ENCODE data around the gene RAB30. TPM values are rescaled to one million over a fixed set of nuclear protein-coding genes. Genes with fewer than 3 reads are reported as not detected.

Gene RAB30
- total RNA-seq, 1 donor from 2014 or later = 10.8 TPM

- Histone ChIP-seq H3K27ac (peak overlapping the region; percentile 46), H3K36me3 (no peaks in the 10 kb centered on the region), H3K4me3 (no peak overlapping the region), H3K4me1 (peaks cover 46% of the 10 kb centered on the region), H3K9me3 (no peaks in the 10 kb centered on the region), H3K27me3 (no peaks in the 10 kb centered on the region)
- DNase-seq (ENCODE audit: extremely low spot score in 2 of 2) = no peak
- intact Hi-C loops (cut with DNase I) = loop anchor here (10.0 kb wide), 1 partner anchor 52 kb away; no protein-coding TSS in a partner anchor
- no peak for TF ChIP-seq CTCF (IDR thresholded peaks at IDR 0.05)
- TF ChIP-seq POLR2A (IDR thresholded peaks at IDR 0.05) = no peak
- no peak for TF ChIP-seq POLR2AphosphoS5 (IDR thresholded peaks at IDR 0.05; ENCODE audit: insufficient read depth in 1 of 2, low read depth in 1 of 2)
Measured at GRCh38 chr11:83046621-83047172, 25.0 kb downstream of the RAB30 start.

DNA sequence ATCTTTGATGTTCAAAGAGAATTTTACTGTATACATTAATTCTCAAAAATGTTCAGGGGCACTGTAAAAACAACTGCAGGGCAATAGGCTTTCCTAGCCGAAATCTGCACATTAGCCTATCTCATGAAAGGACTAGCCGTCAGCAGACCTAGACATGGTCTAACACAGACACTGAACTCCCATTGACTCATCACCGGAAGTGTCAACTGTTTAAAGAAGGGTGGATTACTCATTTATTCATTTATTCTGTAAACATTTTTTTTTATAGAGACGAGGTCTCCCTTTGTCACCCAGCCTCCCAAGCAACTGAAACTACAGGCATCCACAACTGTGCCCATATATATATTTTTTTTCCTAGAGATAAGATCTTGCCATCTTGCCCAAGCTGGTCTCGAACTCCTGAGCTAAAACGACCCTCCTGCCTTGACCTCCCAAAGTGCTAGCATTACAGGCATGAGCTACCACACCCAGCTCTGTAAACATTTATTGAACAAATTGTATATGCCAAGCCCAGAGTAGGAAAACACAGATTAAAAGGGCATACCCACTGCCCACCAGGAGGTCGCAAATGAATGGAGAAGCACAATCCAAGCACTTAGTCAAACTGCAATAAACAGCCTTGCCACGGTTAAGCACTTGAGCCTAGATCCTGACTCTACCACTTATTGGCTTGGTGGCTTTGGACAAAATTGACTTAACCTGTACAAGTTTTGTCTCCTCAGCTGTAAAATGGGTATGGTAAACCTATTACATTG lies 26.6 kb downstream of the RAB30 start:
- H3K36me3 ChIP-seq = no peaks in the 10 kb centered on the region
- H3K4me1 ChIP-seq = peaks cover 40% of the 10 kb centered on the region
- intact Hi-C loops (cut with DNase I) = loop anchor here (10.0 kb wide), 1 partner anchor 50 kb away; no protein-coding TSS in a partner anchor
- TF ChIP-seq CTCF (IDR thresholded peaks at IDR 0.05) = no peak
- no peaks in the 10 kb centered on the region for H3K27me3 ChIP-seq
- no peak for DNase-seq (ENCODE audit: extremely low spot score in 2 of 2)
- H3K9me3 ChIP-seq = no peaks in the 10 kb centered on the region
- H3K27ac ChIP-seq = no peak overlapping the region
- H3K4me3 ChIP-seq = no peak overlapping the region

DNA sequence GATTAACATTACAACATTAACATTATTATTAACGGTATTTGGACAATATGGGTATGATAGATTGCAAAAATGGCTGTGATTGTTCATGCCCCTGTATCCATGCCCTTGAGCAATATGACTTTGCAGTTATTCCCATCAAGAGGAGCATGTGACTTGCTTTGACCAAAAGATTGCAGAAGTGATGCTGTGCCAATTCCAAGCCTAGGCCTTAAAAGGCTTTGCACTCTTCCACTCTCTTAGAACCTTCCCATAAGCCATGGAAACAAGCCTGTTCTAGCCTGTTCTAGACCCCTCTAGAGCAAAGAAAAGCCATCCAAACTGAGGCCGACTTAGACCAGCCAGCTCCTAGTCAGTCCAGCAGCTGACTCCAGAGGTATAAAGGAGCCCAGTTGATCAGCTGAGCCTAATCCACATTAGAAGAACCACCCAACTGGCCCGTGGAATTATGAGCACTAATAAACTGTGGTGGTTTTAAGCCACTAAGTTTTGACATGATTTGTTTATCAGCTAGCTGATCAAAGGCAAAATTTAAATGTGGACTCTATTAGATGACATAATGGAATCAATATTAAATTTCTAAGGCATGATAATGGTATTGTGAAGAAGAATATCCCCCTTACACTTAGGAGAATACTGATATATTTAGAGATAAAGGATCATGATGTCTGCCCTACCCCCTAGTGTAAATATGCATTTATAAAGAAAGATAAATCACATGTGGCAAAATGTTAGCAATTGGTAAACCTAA lies 28.6 kb downstream of the RAB30 start:
- TF ChIP-seq CTCF (IDR thresholded peaks at IDR 0.05) (no peak), POLR2A (IDR thresholded peaks at IDR 0.05) (no peak), POLR2AphosphoS5 (IDR thresholded peaks at IDR 0.05; ENCODE audit: insufficient read depth in 1 of 2, low read depth in 1 of 2) (no peak)
- no peak for DNase-seq (ENCODE audit: extremely low spot score in 2 of 2)
- H3K9me3 ChIP-seq = no peaks in the 10 kb centered on the region
- H3K4me1 ChIP-seq = peaks cover 37% of the 10 kb centered on the region
- intact Hi-C loops (cut with DNase I) = loop anchor here (10.0 kb wide), 1 partner anchor 48 kb away; no protein-coding TSS in a partner anchor
- no peak overlapping the region for H3K4me3 ChIP-seq
- H3K27ac ChIP-seq = peak overlapping the region; percentile 20
- H3K27me3 ChIP-seq = no peaks in the 10 kb centered on the region
- no peaks in the 10 kb centered on the region for H3K36me3 ChIP-seq

DNA sequence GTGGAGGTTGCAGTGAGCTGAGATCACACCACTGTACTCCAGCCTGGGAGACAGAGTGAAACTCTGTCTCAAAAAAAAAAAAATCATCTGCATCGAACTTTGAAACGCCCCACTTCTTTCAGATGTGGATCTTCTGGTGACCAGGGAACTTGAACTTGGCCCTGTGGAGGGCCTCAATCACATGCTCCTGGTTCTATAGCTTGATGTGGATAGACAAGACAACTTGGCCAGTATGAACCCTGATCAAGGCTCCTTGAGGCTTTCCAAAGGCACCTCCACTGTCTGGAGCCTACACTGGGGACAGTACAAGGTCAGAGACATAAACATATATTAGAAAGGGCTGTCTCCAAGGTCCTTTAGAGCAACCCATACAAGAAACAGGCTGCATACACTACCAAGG lies 30.6 kb downstream of the RAB30 start:
- Histone ChIP-seq H3K27ac (no peak overlapping the region), H3K27me3 (no peaks in the 10 kb centered on the region), H3K4me1 (peaks cover 32% of the 10 kb centered on the region), H3K4me3 (no peak overlapping the region), H3K9me3 (no peaks in the 10 kb centered on the region), H3K36me3 (no peaks in the 10 kb centered on the region)
- intact Hi-C loops (cut with DNase I) = loop anchor here (10.0 kb wide), 1 partner anchor 46 kb away; no protein-coding TSS in a partner anchor
- DNase-seq (ENCODE audit: extremely low spot score in 2 of 2) = no peak
- no peak for TF ChIP-seq POLR2A (IDR thresholded peaks at IDR 0.05)
- TF ChIP-seq CTCF (IDR thresholded peaks at IDR 0.05) = no peak
- TF ChIP-seq POLR2AphosphoS5 (IDR thresholded peaks at IDR 0.05; ENCODE audit: insufficient read depth in 1 of 2, low read depth in 1 of 2) = no peak
